GM23248 (cell line): ENCODE measurements around the gene ZNF488. TPM values are rescaled to one million over a fixed set of nuclear protein-coding genes. Genes with fewer than 3 reads are reported as not detected.

Experiments used
- DNase-seq: peaks from one replicate; pipeline ENCODE4 v3.0.0-alpha.2; 2015
- H2AFZ ChIP-seq: fragments of 200-600 bp; sonication (generic); 2 replicates; pipeline ENCODE4 v1.6.1; 2016; ENCODE audit warnings: antibody characterized with exemption
- H3F3A ChIP-seq: fragments of 200-600 bp; sonication (generic); 2 replicates; pipeline ENCODE4 v1.6.1; 2016; ENCODE audit warnings: mild to moderate bottlenecking, antibody characterized with exemption, mixed run types; ENCODE audit not compliant: insufficient read depth
- H3K27ac ChIP-seq: fragments of 200-600 bp; sonication (generic); 2 replicates; pipeline ENCODE4 v1.5.1; 2016; ENCODE audit warnings: mild to moderate bottlenecking
- H3K27me3 ChIP-seq: fragments of 200-600 bp; sonication (generic); replicated peaks from 2 replicates; pipeline ENCODE4 v1.6.1; 2016; ENCODE audit warnings: mild to moderate bottlenecking; ENCODE audit not compliant: insufficient read depth
- H3K36me3 ChIP-seq: fragments of 200-600 bp; sonication (generic); 2 replicates; pipeline ENCODE4 v1.6.1; 2016; ENCODE audit warnings: low read depth, mild to moderate bottlenecking
- H3K4me1 ChIP-seq: fragments of 200-600 bp; sonication (generic); 2 replicates; pipeline ENCODE4 v1.6.1; 2016; ENCODE audit warnings: mild to moderate bottlenecking; ENCODE audit not compliant: insufficient read depth
- H3K4me2 ChIP-seq: fragments of 200-600 bp; sonication (generic); one replicate; pipeline ENCODE4 v1.6.1; 2016; ENCODE audit warnings: mild to moderate bottlenecking; ENCODE audit not compliant: unreplicated experiment
- H3K4me3 ChIP-seq: fragments of 200-600 bp; sonication (generic); 2 replicates; pipeline ENCODE4 v1.5.1; 2016; ENCODE audit warnings: mild to moderate bottlenecking
- H3K79me2 ChIP-seq: fragments of 200-600 bp; sonication (generic); 2 replicates; pipeline ENCODE4 v1.6.1; 2016; ENCODE audit warnings: mild to moderate bottlenecking; ENCODE audit not compliant: insufficient read depth
- H3K9ac ChIP-seq: fragments of 200-600 bp; sonication (generic); 2 replicates; pipeline ENCODE4 v1.6.1; 2016; ENCODE audit warnings: mild to moderate bottlenecking
- H3K9me2 ChIP-seq: fragments of 200-600 bp; sonication (generic); 2 replicates; pipeline ENCODE4 v1.6.1; 2016; ENCODE audit warnings: mixed run types, mild to moderate bottlenecking, moderate library complexity; ENCODE audit not compliant: insufficient read depth
- H3K9me3 ChIP-seq: fragments of 200-600 bp; sonication (generic); one replicate; pipeline ENCODE4 v1.6.1; 2017; ENCODE audit warnings: low read depth
- H4K20me1 ChIP-seq: fragments of 200-600 bp; sonication (generic); 2 replicates; pipeline ENCODE4 v1.6.0; 2016; ENCODE audit not compliant: insufficient read depth
- EZH2 ChIP-seq: fragments of 200-600 bp; sonication (generic); IDR thresholded peaks from 2 replicates; pipeline ENCODE4 v1.6.1; 2018; ENCODE audit warnings: antibody characterized with exemption, mild to moderate bottlenecking; ENCODE audit not compliant: insufficient read depth, poor library complexity, severe bottlenecking
- EZH2phosphoT487 ChIP-seq: fragments of 200-600 bp; sonication (generic); IDR thresholded peaks from 2 replicates; pipeline ENCODE4 v1.6.1; 2018; ENCODE audit warnings: antibody characterized with exemption, moderate library complexity, mild to moderate bottlenecking, low read depth; ENCODE audit not compliant: insufficient read depth
- WGBS, 2 experiments: methylation state at CpG; one replicate each; pipeline ENCODE4 v1.1.6; 2015 to 2017; ENCODE audit warnings: low lambda C conversion rate in 2 of 2, low coverage in 1 of 2; ENCODE audit errors: missing lambda C conversion rate in 2 of 2; 5-methylcytosine and 5-hydroxymethylcytosine counted together
- in situ Hi-C: fragments of 300-500 bp; cut with MboI; formaldehyde crosslinking; loops from 2 replicates; pipeline ENCODE4 v1.15.0; 2020
- polyA plus RNA-seq: library from polyadenylated mRNA; unstranded; fragments of >200 nt; fragmentation: Nextera tagmentation; extraction: Ambion mirVana; gene quantifications from 2 replicates; pipeline ENCODE4 v1.2.1, GENCODE V29; 2016
- total RNA-seq: library from RNA; depleted of rRNA; stranded (reverse); fragments of >200 nt; shearing (Covaris generic); gene quantifications from 2 replicates; pipeline ENCODE4 v1.2.3, GENCODE V29; 2014; rRNA removed

The ZNF488 gene
- total and polyA plus RNA-seq, 2 experiments from 2014 or later: 0.11 TPM; not detected in 1

- no peaks in the 10 kb centered on the region for H3K36me3 ChIP-seq
- TF ChIP-seq EZH2 (no peak), EZH2phosphoT487 (no peak)
- no peak overlapping the region for H3K4me3 ChIP-seq
- H4K20me1 ChIP-seq: no peaks in the 10 kb centered on the region
- in situ Hi-C loops: no loop called here
- H3K27ac ChIP-seq: no peak overlapping the region
- H3K4me1 ChIP-seq: no peaks in the 10 kb centered on the region
- WGBS, 2 experiments: 57% methylated on average over 8 of the region's 8 CpGs
- H3K9me2 ChIP-seq: no peaks in the 10 kb centered on the region
- H3K9me3 ChIP-seq: no peaks in the 10 kb centered on the region
- H3K9ac ChIP-seq: no peak overlapping the region
- no peak overlapping the region for H2AFZ ChIP-seq
- no peaks in the 10 kb centered on the region for H3K79me2 ChIP-seq
- H3K27me3 ChIP-seq: peaks cover 29% of the 10 kb centered on the region
- H3F3A ChIP-seq: no peaks in the 10 kb centered on the region
- no peak for DNase-seq
- no peak overlapping the region for H3K4me2 ChIP-seq
Measured at GRCh38 chr10:47319784-47320183, 64.3 kb downstream of the ZNF488 start.

- H3K27ac ChIP-seq: no peak overlapping the region
- H3K9ac ChIP-seq: no peak overlapping the region
- WGBS, 2 experiments: 58 to 62% methylated on average over 9 of the region's 9 CpGs
- no peaks in the 10 kb centered on the region for H3K9me3 ChIP-seq
- no peak overlapping the region for H2AFZ ChIP-seq
- in situ Hi-C loops: no loop called here
- DNase-seq: no peak
- no peaks in the 10 kb centered on the region for H3K79me2 ChIP-seq
- peaks cover 19% of the 10 kb centered on the region for H3K27me3 ChIP-seq
- no peaks in the 10 kb centered on the region for H3F3A ChIP-seq
- H4K20me1 ChIP-seq: no peaks in the 10 kb centered on the region
- TF ChIP-seq EZH2phosphoT487 (no peak), EZH2 (no peak)
- no peak overlapping the region for H3K4me3 ChIP-seq
- no peak overlapping the region for H3K4me2 ChIP-seq
- no peaks in the 10 kb centered on the region for H3K36me3 ChIP-seq
- H3K4me1 ChIP-seq: no peaks in the 10 kb centered on the region
- no peaks in the 10 kb centered on the region for H3K9me2 ChIP-seq
Measured at GRCh38 chr10:47318706-47319105, 65.4 kb downstream of the ZNF488 start.

GRCh38 chr10:47317251-47317650 is 66.8 kb downstream of the ZNF488 start:
- no peaks in the 10 kb centered on the region for H4K20me1 ChIP-seq
- peaks cover 10% of the 10 kb centered on the region for H3K27me3 ChIP-seq
- H3K4me2 ChIP-seq: no peak overlapping the region
- no peaks in the 10 kb centered on the region for H3K9me3 ChIP-seq
- H3K4me1 ChIP-seq: no peaks in the 10 kb centered on the region
- no peaks in the 10 kb centered on the region for H3K36me3 ChIP-seq
- no peaks in the 10 kb centered on the region for H3K9me2 ChIP-seq
- no peak overlapping the region for H3K9ac ChIP-seq
- in situ Hi-C loops: no loop called here
- H3K27ac ChIP-seq: no peak overlapping the region
- no peak for DNase-seq
- H3K79me2 ChIP-seq: no peaks in the 10 kb centered on the region
- no peak for TF ChIP-seq EZH2phosphoT487
- no peak for TF ChIP-seq EZH2
- no peaks in the 10 kb centered on the region for H3F3A ChIP-seq
- H3K4me3 ChIP-seq: no peak overlapping the region
- 27 to 38% methylated on average over 4 of the region's 4 CpGs for WGBS, 2 experiments
- no peak overlapping the region for H2AFZ ChIP-seq

- no peaks in the 10 kb centered on the region for H3K4me1 ChIP-seq
- TF ChIP-seq EZH2phosphoT487 (no peak), EZH2 (no peak)
- no peaks in the 10 kb centered on the region for H3F3A ChIP-seq
- no peak overlapping the region for H3K9ac ChIP-seq
- H3K79me2 ChIP-seq: no peaks in the 10 kb centered on the region
- H3K36me3 ChIP-seq: no peaks in the 10 kb centered on the region
- no peaks in the 10 kb centered on the region for H3K9me3 ChIP-seq
- H2AFZ ChIP-seq: no peak overlapping the region
- DNase-seq: no peak
- H3K9me2 ChIP-seq: no peaks in the 10 kb centered on the region
- in situ Hi-C loops: no loop called here
- no peaks in the 10 kb centered on the region for H4K20me1 ChIP-seq
- peaks cover 10% of the 10 kb centered on the region; the same call in 1 of the 2 replicates for H3K27me3 ChIP-seq
- H3K4me2 ChIP-seq: no peak overlapping the region
- no peak overlapping the region for H3K27ac ChIP-seq
- no peak overlapping the region for H3K4me3 ChIP-seq
- 58 to 60% methylated on average over 5 of the region's 5 CpGs for WGBS, 2 experiments
Measured at GRCh38 chr10:47316131-47316530, 68.0 kb downstream of the ZNF488 start.

Other genes starting within 250 kb of the ZNF488 start
- 0.22 TPM in 1 of 2 replicates, not detected in the other for gene GDF10, start 84.1 kb downstream of the ZNF488 start, total RNA-seq
- gene GDF10, start 84.1 kb downstream of the ZNF488 start, polyA plus RNA-seq: 0.08 TPM in 1 of 2 replicates, not detected in the other
- gene GDF2, start 61.8 kb downstream of the ZNF488 start, total RNA-seq: not detected in 2 replicates
- gene GDF2, start 61.8 kb downstream of the ZNF488 start, polyA plus RNA-seq: not detected in 2 replicates
- not detected in 2 replicates for gene RBP3, start 35.9 kb downstream of the ZNF488 start, total RNA-seq
- not detected in 2 replicates for gene RBP3, start 35.9 kb downstream of the ZNF488 start, polyA plus RNA-seq
- gene ANXA8, start 99.8 kb upstream of the ZNF488 start, total RNA-seq: 3.4 and 3.7 TPM in 2 replicates
- 4.0 and 4.5 TPM in 2 replicates for gene ANXA8, start 99.8 kb upstream of the ZNF488 start, polyA plus RNA-seq
- not detected in 2 replicates for gene FAM25G, start 107.4 kb upstream of the ZNF488 start, total RNA-seq
- gene FAM25G, start 107.4 kb upstream of the ZNF488 start, polyA plus RNA-seq: 1.1 and 1.4 TPM in 2 replicates
- gene AGAP9, start 139.3 kb upstream of the ZNF488 start, total RNA-seq: 3.0 and 3.7 TPM in 2 replicates
- 1.6 and 2.6 TPM in 2 replicates for gene AGAP9, start 139.3 kb upstream of the ZNF488 start, polyA plus RNA-seq